Lung microvascular endothelial cell (primary cell): ENCODE measurements around the gene RNF207. TPM values are rescaled to one million over a fixed set of nuclear protein-coding genes. Genes with fewer than 3 reads are reported as not detected.

Source experiments
- DNase-seq, 2 donors: peaks; one replicate each; pipeline versions ENCODE4 v3.0.0 to v3.0.0-alpha.2; 2010; ENCODE audit warnings: low read depth in 2 of 2
- total RNA-seq: library from RNA; depleted of rRNA; stranded (reverse); fragments of >200 nt; gene quantifications from 2 replicates; pipeline ENCODE4 v1.2.1, GENCODE V29; 2014

RNF207 gene
- total RNA-seq, result 2.4 and 2.6 TPM in 2 replicates

DNA sequence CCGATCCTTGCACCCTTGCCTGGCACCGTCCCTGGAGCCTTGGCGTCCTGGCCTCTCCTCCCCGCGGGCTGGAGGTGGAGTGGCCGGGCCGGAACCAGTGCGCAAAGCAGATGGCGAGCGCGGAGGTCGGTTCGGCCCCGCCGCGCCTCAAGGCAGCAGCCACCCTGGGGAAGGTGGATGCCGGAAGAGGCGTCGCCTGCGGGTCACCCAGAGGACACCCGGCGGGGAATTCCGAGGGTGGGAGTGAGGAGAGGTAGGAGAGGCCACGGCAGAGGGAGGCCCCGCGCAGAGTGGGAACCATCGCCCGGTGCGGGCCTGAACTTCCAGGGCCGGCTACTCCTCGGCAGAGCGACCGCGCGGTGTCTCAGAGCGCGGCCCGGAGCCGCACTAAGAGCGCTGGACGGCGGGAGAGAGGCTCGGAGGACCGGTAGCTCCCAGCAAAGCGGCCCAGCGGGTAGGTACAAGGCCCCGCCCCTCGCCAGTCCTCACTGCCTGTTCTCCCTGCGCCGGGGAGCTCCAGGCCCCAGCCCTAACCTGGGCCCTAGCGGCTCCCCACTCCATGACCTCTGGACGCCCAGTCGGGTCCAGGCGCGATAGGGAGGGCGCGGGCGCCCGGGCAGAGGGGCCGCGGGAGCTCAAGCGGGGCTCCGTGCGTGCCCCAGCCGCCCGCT lies at the start of gene RNF207:
Gene RNF207 (plus strand): TSS at position 271 of the 671 bp plus-strand sequence. CDS start 417 bp downstream, outside the sequence.
- DNase-seq, result peak; percentile 43 to 47

- no peak for DNase-seq
Measured at GRCh38 chr1:6157132-6157527, 48.8 kb upstream of the RNF207 start.

GRCh38 chr1:6157528-6158174 lies 48.3 kb upstream of the RNF207 start:
- peak; percentile 12 to 32 for DNase-seq

GRCh38 chr1:6158181-6158580 lies 47.7 kb upstream of the RNF207 start:
- no peak for DNase-seq

DNA sequence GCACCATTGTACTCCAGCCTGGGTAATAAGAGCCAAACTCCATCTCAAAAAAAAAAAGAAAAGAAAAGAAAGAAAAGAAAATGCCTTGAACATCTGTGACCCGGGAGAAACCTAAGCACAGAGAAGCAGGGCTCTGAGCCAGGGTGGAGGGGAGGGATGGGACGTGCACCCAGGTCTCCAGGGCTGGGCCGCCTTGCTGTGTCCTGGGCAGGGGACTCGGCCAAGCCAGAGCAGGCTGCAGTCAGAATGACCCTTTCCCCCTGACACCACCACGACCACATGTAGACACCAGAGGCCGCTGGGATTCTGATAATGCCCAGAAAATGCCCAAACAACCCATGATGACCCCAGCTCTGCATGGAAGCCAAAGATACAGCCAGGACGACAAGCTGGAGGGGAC lies 43.6 kb upstream of the RNF207 start:
- no peak for DNase-seq

DNA sequence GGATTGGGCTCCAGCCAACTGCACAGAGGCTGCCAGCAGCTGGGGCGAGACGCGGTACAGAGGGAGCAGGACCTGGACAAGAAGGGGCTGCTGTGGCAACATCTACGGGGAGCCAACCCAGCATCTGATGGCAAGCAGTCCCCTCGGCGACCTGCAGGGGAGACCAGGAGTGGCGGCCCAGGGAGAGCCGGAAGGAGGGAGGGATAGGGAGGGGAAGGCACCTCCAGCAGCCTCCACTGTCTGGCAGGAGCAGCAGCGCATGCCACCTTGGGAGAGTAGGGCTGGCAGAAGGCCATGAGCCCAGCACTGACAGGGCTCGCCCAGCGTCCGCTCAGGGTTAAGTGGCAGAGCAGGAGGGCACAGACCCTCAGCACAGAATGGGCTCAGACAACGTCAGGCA lies 43.1 kb upstream of the RNF207 start:
- DNase-seq, result no peak

DNA sequence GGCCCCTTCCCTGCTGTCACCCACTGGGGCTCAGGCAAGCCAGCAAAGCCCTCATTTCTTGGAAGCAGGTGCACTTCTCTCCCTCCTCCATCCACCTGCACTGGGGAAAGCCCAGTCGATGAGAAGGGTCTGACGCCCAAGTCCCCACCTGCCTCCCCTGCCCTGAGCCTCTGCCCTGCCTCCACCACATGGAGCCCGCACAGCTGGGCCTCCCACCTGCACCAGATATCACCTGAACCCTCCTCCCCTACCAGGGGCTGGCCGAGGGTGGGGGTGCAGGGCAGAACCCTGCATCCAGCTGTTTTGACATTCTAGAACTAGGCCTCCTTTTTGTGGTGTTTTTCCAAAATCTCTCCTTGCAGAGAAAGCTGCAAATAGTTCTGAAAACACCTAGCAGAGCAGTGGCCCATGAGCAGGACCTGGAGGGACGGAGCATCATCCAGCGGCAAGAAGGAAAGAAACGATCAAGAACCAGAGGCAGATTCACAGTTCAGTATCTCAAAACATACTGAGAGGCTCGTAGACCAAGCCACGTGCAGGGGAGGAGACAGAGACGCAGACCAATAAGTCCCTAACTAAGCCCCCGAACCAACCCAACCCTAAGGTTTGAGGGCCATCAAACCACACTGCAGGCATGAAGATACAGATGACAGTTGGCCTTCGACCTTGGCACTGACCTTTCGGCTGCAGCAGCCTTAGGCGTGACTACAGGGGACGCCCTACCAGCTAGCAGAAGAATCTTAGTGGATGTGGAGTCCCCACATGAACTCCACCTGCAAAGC lies 42.5 kb upstream of the RNF207 start:
- no peak for DNase-seq

DNA sequence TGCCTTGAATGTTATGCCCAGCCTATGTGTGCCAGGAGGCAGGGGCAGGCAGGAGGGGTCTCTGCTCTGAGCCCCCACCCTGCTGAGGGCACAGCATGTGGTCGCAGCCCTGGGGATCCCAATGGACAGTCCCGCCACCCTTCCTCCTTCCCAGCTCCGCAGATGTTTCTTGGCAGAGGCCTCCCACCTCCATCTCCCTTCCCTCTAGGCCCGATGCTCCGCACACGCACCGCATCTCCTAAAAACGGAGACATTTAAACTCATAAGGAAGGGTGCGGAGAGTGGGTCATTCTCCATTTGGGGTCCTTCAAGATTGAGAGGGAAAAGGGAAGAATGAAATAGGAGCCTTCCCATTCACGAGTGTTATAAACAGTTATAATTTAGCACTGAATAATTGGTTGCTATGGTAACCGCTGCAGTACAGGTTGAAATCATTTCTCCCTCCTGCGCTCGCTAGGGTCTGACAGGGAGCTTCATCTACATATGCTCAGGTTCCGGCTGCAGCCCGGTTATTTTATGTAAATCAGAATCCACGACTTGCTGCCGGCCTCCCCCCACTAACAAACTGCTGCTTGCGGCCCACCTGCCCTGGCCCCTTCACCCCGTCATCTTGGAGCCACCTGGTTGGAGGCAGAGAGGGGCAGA lies 41.8 kb upstream of the RNF207 start:
- no peak for DNase-seq

GRCh38 chr1:6165027-6165426 lies 40.9 kb upstream of the RNF207 start:
- DNase-seq, result no peak

DNA sequence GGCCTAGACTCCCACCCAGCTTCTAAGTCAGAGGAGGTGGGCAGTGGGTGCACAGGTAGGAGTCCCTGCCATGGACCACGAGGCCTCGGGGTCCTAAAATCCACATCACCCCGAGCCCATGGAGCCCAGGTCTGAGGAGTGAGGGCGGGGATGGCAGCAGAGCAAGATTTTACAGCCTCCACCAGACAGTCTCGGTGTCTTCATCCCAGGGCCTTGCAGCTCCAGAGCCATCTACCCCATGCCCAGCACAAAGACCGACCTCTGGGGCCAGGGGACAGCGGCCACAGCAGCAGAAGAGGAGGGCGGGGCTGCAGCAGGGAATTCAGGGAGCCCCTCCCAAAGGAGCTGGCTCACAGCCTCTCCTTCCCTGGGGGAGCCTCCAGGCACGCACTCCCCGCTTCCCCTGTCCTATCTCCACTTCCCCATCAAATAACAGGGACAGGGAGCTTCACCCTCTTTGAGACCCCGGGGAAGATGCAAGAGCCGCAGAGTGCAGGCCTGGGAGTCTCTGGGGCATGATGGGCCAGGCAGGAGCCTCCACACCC lies 40.4 kb upstream of the RNF207 start:
- no peak for DNase-seq

GRCh38 chr1:6166221-6166620 lies 39.7 kb upstream of the RNF207 start:
- DNase-seq, result no peak

DNA sequence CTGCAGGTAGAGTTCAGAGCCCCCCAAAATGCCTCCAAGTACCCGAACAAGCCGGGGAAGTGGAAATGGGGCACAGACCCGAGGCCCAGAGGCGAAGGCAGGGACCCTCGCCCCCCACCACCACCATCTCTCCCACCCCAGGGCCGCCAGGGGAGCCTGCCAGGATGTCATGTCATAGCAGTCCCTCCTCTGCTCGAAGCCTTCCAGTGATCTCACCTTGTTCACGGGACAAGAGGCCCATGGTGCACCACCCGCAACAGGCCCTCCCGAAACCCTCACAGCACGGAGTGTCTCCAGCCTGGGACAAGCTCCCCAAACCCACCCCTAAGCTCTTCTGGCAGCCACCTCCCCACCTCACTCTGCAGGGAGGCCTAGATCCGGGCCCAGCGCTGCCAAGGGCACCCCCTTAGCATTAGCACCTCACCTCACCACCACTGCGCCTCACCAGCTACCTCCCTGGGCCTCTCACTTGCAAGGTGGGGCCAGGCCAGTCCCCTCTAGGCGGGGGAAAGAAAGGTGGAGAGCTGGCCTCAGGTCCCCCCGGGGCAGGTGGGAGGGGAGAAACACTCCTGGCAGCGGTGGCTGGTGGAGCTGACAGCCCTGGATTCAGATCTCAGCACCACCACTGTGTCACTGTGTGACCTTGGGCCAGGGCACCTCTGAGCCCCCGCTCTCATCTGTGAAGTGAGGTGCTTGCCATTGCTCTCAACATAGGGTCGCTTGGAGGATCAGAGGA lies 39.1 kb upstream of the RNF207 start:
- no peak for DNase-seq

- peak in 1 of 2 donors; percentile 41 for DNase-seq
Measured at GRCh38 chr1:6167391-6168303, 38.3 kb upstream of the RNF207 start.

DNA sequence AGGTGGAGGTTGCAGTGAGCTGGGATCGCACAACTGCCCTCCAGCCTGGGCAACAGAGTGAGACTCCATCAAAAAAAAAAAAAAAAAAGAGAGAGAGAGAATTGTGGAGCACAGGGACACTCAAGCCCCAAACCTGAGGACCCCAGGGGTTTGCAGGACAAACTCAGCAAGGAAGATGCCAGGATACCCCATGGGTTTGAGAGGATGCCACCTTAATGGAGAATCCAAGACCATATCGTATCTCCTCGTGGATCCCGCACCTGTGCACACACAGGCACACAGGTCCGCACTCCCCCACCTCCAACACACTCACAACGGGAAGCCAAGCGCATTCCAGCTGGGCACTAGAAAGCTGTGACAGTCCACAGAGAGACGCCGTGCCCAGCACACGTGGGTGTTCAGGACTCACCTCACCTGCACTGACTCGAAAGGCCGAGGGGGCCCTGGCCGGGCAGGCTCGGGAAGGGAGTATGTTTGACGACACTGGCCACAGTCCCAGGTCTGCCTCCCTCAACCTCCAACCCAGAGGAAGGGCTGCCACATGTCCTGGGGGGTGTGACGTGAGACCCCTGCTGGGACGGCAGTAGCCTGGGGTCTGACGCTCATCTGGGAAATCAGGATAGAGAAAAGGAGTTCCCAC lies 36.9 kb upstream of the RNF207 start:
- no peak for DNase-seq

GRCh38 chr1:6170116-6170741 lies 35.7 kb upstream of the RNF207 start:
- no peak for DNase-seq

DNA sequence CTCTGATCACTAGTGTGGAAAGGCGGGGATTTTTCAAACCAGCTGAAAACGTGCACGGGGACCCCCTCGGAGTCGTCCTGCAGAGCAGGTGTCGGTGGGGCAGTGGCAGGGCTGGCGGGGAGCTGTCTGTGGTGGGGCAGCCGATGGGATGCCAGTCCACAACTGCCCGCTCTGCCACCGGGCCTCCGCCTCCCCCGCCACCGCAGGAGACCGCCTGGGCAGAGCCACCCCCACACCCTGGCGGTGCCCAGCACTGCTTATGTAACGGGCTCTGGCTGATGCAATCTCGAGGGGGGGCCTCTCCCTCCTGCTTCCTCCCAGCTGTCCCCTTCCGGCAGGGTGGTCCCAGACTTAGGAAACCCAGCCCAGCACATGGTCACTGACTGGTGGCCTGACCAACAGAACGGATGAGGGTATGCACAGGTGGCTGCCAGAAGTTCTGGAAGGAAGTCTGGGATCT lies 35.1 kb upstream of the RNF207 start:
- DNase-seq, result no peak

DNA sequence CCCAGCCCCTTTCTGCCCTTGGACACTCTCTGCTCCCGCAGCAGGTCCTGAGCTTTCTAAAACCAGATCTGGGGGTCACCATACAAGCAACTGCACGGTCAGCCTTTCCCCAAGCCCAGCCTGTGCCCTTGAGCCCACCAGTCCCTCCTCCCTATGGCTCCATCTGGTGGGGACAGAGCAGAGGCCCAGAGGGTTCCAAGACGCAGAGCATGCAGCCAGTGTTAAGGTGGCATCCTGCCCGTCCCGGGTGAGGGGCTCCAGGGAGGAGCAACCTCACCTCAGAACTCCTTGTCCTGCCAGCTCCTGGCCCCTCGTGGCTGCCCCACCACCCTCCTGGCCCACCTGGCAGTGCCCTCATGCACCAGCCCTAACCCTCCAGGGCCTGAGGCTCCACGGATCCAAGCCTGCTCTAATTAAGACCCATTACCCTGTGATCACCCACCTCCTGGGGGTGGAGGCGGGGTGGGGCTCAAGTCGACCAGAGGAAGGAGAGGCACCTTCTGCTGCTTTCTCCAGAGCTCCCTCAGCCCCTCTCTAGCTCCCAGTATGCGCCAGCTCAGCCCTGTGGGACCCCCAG lies 34.3 kb upstream of the RNF207 start:
- DNase-seq, result peak; percentile 38 to 44

DNA sequence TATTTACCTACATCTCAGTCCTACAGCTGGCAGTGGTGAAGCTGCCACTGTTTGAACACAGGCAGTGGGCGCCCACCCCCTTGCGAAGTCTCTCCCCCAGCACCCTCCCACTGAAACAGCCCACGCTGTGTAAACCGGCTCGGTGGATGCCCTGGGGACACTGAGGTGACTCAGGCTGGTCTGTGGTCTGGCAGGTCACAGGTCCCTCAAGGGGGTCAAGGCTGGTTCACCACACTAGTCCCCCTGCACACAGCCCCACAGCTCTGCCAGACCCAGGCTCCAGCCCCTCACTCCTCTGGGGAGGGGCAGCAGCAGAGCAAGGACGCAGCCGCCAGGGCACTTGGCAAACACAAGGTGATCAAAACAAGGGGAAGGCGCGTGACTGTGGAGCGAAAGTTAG lies 33.4 kb upstream of the RNF207 start:
- no peak for DNase-seq
